Suppressor macrophage treated with lipopolysaccharide for 1 hour (primary cell): ENCODE data around the gene ZNF22.

Experiments
- DNase-seq, 3 donors: peaks; one replicate each; pipeline ENCODE4 v3.0.0-alpha.2; 2020 to 2022

Gene ZNF22

DNA sequence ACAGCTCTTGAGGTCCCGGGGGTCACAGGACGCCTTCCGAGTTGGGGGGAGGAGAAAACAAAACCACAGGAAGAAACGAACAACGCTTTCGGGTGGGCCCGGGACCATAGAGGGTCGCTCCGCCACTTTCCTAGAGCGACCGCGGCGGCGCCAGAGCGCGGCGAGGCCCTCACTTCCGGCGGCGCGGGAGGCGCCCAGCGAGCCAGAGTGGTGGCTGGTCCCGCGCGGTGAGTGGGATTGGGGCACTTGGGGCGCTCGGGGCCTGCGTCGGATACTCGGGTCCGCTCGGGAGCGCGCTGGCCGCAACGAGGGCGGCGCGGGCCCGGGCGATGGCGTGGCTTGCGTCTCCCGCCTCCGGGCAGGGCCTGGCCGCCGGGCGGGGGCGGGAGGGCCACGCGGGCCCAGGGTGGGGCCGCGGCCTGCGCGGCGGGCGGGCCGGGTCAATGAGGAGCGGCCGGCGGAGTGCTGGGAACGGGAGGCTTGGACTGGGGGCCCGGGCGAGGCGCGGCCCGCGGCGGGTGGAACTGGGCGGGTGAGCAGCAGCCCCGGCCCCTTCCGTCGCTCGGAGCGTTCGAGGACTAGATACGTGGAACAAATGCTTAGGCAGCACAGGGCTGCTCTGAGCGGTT is at the start of gene ZNF22:
Gene ZNF22, plus strand, starts transcription at position 172 of the 629 bp plus-strand sequence. CDS start 2,446 bp downstream, outside the sequence.
- peak; percentile 60 to 90 (median 74) for DNase-seq

DNA sequence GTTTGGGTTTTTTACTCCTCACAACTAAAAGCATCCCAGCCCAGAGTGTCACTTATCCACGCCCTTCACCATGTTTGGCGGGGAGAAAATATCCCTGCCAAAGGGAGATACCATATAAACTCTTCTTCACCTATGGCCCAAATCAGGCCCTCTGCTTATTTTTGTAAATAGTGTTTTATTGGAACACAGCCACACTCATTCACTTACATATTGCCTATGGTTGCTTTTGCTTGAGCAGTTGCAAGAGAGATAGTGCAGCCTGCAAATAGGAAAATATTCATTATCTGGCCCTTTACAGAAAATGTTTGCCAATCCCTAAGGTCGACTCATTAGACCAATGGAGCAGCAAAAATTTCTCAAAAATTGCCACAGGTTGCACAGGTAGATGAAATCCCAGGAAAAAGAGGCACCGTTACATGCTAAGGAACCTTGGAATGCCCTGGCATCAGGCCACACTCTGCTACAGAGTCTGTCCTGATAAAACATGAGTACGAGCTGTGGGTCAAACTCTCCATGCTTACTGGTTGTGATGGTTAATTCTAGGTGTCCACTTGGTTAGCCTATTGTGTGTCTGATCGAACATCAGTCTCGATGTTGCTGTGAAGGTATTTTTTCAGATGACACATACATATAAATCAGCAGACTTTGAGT is 49.0 kb upstream of the ZNF22 start:
- DNase-seq = no peak

DNA sequence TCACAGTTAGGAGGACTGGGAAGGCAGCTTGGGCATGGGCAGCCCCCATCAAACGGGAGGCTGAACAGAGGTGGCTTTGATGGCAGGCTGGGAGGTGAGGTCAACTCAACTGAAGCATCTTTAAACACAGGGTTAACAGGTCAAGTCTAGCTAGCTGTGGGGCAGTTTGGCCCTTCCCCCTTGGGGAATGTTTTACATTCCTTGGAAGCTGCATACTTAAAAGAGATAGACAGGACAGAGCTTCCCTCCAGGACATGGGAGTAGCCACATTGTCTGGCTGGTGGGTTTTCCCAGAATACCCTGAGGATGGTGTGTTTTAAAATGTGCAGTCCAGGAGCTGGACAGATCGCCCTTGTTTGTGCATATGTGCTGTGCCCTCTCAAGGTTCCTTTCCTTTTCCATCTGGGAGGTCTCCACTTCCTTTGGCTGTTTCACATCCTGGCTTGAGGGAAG is 47.9 kb upstream of the ZNF22 start:
- no peak for DNase-seq

DNA sequence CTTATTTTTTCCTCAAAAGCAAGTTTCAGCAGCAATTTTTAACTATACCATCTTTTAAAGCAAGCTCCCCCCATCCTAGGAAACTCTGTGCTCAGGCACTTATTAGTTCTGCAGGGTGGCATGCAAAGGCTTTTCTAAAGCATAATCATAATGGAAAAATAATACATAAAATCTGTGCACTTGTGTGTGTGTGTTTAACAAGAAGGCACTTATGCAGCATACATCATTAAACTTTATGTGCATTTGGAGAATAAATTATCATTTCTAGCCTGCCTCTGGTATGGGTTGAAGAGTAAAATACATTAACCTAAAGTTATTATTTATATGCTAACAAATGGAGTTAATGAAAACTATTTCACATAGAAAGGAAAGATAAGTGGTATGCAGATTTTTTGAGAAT is 46.7 kb upstream of the ZNF22 start:
- DNase-seq = no peak

DNA sequence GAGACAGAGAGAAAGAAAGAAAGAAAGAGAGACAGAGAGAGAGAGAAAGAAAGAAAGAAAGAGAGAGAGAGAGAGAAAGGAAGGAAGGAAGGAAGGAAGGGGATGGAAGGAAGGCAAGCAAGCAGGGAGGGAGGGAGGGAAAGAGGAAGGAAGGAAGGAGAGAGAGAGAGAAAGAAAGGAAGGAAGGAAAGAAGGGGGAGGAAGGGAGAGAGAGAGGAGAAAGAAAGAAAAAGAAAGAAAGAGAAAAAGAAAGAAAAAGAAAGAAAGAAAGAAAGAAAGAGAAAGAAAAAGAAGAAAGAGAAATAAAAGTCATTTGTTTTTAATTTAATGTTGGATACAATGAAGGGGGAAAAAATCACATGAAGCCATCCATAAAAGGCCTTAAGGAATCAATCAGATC is 45.8 kb upstream of the ZNF22 start:
- DNase-seq = no peak

DNA sequence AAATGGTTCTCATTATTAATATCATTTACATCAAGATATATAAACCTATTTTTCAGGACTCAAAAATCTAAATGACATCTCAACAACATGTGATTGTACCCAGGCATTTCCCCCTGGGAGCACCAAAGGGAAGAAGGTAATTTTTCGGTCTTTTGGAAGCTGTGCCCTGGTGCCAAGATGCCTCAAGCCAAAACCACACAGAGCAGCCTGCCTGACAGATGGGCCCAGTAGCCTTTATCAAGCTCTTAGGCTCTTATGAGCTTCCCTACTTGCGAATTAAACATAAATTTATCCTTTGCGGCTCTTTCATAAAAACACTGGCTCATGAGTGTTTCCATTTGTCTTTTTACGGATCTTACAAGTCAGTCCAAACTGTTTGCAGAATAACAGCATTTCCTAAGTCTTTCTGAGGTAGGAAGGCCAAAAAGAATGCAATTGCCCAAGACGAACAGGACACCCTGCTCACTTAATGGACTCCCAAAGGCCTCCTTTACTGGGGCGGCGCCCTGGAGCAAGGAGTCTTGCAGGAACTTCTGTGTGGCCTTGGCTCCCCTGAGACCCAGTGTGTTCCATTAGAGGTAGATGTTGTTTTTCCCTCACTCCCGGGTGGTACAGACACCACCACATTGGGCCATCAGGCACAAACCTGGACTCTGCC is 45.2 kb upstream of the ZNF22 start:
- no peak for DNase-seq

DNA sequence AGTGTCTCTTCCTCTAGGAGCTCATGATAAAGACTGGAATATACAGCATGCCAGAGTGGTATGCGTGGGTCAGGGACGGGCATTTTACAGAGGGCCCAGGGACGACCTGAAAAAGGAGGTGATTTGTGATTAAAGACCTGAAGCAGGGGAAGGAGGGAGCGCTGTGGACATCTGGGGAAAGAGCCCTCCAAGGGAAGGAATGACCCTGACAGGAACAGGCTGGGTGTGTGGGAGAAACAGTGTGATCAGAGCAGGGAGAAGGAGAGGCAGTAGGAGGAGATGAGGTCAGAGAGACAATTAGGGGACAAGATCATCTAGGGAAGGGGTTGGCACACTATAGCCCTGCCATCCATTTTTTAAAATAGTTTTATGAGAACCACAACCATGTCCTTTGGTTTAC is 44.5 kb upstream of the ZNF22 start:
- DNase-seq = peak in 2 of 3 donors; percentile 59 to 74

DNA sequence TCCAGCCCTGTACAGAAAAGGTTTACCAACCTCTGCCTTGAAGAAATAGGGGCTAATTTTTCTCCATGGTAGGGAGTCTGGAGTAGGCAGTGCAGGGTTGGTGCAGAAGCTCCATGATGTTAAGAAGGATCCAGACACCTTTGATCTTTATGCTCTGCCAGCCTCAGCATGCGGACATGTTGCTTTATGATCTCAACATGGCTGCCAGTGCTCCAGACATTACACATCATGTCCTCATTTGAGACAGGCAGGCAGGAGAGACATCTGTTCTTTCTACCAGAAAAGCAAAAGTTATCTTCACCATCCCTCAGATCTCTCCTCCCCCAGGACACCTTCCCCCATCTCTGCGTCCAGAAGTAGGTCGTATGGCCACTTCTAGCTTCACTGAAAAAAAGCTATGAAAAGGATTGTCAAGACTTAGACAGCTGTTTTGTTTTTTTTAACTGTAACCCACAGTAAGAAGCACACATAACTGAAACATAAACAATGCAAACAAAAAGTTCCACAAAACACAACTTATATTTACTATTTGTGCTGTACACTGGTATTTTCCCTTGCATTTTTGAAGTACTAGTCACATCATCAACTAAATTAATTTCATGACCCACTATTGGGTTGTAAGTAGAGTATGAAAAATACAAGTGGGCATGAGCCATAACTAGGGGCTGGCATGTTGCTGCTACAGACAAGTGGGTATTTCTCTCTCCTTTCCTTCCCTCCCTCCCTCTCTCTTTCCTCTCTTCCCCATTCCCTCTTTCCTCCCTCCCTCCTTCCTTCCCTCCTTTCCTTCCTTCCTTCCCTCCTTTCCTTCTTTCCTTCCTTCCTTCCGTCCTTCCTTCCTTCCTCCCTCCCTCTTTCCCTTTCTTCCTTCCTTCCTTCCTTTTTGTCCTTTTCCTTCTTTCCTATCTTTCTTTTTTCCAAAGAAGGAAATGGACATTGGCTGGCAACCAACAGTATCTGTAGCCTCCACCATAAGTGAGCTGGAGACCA is 43.7 kb upstream of the ZNF22 start:
- DNase-seq = no peak

DNA sequence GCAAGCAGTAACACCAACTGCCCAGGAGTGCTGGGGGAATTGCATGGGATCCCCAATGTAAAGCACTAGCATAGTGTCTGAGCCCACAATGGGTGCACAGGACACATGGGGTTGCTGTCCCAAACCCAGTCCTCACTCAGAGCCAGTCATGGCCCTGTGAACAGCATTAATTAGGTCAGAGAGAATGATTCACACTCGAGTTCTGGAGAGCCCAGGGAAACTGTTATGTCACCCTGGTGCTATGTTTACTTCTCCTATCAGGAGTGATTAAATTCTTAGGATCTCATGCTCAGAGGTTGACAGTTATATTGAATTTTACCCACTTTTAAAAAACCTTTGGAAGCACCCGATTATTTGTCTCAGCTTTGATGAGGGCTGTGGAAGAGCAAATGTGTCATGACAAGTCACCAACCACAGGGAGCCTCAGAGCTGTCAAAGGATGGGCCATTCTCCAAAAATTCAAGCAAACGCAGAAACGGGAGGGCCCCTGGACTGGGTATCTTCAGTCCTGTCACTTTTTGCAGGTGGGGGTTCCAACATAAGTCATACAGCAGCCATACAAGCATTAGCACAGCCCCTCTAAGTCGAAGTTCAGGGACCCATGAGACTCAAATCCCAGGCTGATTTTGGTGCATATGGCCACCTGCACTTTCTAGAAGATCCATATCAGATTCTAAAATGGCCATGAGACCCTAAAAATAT is 42.4 kb upstream of the ZNF22 start:
- DNase-seq = peak; percentile 89 to 97 (median 94)

DNA sequence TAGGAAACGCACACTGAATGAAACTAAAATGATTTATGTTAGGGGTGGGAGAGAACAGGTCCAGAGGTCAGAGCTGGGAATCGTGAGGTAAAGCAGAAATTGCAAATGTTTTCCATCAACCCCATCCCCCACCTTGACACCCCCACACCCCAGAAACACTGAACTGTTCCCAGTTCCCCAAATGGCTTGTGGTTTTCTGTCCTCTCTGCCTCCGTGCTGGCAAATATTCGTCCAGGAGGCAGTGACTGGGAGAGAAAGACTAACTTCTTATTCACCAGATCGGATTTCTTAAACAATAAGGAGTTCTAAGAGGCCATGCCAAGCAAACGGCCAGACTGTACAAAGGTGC is 41.9 kb upstream of the ZNF22 start:
- DNase-seq = peak in 2 of 3 donors; percentile 63 to 64

DNA sequence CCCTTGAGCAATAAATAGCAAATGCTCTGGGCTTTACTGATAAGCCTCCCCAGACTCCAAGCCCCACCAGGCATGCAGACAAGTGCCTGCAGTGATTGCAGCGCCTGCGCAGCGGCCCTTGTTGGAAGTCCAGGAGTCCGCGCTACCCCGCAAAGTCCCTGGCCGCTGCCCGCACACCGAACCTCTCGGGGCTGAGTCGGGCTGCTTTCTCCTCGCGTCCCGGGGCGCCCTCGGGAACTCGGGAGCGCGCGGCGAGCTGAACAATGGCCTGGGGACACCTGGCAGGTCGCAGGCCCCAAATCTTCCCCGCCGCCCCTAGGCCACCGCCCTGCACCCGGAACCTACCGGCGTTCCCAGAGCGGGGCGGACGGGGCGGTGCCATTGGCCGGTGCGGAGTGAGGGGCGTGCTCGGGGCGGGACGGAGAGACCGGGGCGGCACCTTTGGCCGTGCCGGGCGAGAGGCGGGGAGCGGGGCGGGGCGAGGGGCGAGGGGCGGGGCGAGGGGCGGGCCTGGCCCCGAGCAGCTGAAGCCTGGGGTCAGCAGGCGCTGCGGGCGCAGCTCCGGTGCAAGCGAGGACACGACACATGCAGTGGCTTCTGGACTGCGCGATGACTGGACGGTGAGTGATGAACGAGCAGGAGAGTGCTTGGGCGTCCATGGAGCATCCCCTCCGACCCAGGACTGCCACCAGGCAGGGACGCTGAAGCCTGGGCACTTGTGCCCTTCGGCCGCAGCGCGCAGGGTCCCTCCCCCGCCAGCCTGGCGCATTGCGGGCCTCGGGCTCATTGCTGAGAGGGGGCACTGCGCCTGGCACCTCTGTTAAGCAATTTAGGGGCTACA is 41.3 kb upstream of the ZNF22 start, which contains the start of gene RASSF4:
Gene RASSF4, plus strand, starts transcription at position 556 of the 841 bp plus-strand sequence. CDS start 10,401 bp downstream, outside the sequence.
- peak; percentile 95 to 98 (median 97) for DNase-seq

DNA sequence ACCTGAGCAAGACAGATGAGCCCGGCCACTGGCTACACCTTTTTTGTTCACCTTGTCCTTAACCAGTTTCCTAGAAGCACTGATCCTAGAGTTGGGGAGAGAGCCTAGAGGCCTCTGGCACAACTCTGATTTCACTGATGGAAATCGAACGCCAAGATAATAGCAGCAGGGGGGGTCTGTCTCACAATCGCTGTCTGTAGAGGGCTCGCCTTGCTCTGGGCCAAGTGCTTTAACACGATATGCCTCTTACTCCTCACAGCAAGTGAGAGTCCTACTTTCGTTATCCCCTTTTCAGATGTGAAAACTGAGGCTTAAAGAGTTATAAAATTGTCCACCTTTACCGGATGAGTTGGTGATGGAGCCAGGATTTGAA is 40.6 kb upstream of the ZNF22 start:
- no peak for DNase-seq

DNA sequence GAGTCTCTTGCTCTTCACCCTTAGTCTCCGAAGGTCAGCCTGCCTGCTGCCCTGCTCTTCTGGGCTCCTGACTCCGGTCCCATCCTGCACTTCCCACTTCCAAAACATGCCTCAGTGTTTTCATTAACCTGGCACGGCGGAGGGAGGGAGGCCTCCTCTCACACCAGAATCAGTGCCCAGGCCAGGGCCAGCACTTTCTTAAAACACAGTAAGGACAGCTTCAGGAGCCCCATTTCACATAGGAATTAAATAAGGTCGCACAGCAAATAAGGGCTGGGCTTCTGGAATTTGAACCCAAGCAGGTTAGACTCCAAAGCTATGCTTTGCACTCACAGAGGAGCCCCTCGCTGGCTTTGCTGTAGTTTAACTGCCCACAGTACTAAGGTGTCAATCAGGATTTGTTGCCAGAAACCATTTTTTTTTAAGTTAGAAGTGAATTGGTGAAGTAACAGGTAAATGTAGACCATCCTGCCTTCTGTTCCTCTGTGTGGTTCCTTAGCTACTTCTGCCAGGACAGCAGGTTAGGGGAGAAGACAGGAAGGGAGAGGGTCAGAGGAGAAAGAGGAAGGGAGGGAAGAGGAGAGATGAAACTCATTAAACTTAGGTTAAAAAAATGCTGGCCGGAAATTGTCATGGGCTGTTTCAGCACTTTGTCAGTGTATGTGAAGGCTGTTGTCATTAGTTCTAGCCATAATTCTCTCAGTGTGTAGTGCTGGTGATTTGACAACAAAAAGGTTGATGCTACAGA is 40.1 kb upstream of the ZNF22 start:
- peak in 1 of 3 donors; percentile 52 for DNase-seq

DNA sequence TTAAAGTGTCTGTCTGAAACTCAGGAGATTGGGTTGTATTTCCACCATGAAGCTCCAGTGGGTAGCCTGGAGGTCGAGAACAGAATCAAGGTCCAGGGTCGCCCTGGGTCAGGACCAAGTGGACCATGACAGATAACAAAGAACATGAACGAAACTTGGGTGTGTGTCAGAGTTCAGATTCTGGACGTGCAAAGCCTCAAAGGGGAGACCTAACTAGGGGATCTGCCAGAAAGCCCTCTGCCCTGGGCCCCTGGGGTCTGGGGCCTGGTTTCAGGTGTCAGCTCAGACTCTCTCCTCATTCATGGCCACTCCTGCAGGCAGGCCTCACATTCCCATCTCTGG is 39.5 kb upstream of the ZNF22 start:
- DNase-seq = no peak

DNA sequence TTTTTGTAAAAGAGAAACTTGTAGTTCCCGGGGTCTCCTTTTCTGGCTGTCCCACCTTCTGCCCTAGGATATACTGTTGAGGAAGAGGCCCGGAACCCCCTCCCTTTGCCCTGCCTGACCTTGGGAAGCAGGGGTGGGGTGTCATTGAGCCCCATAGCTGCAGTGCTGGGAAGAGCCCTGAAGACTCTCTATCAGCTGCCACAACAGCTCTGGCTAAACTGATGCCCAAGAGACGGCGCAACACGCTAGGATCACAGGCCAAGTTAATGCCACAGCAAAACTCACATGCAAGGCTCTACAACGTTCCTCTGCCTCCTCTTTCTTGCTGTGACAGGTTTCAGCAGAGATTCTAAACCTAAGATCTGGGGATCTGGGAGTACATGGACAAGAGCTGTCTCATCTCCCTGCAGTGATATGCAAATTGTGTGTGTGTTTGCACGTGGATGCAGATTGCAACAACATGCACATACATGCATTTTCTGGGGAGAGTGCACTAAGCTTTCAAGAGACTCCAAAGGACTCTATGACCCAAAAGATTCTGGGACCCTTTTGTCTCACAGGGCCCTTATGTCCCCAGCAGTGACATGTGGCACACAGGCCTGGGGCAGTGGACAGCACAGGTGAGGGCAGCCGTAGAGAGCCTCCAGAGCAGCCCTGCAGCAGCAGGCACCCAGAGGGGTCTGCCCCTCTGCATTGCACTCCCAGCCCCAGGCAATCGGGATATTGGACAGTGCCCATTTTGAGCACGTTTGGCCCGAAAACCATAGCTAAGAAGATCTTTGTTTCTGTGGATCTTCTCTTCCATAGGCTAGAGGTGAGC is 38.6 kb upstream of the ZNF22 start:
- no peak for DNase-seq

DNA sequence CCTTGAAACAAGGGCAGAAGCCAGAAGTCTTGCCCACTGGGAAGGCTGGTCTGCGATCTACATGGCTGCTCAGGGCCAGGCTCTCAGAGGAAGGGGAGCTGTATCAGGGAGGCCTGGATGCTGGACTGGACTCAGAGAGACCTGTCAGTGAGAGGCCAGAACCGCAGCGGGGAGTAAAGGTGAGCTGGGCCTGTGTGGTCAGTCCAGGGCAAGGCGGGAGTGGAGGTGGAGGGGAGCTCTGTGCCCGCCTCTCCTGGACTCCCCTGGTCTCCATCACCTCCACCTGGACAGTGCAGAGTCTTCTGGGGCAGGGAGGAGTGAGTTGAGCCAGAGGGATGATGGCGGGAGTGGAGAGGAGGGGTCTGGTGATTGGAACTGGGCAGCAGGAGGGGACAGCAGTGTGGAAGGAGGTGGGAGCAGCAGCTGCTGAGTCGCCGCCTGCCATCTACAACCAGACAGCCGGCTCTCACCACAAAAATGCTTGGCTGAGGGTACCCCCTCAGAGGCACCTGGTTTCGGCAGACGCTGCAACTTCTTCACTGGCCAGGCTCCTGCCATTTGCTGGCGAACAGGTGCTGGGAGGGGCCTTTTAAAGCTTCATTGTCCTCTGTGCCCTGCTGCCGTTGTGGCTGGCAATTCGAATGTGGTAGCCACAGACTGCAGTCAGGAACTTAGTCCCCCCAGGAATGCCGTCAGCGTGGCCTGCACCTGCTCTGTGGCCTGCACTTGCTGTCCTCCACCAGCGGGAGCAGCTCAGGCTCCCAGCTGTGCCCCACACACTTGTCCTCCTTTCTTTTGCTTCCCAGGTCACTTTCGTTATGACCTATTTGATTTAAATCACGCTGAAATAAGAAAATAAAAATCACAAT is 37.6 kb upstream of the ZNF22 start:
- DNase-seq = peak in 2 of 3 donors; percentile 41 to 67

DNA sequence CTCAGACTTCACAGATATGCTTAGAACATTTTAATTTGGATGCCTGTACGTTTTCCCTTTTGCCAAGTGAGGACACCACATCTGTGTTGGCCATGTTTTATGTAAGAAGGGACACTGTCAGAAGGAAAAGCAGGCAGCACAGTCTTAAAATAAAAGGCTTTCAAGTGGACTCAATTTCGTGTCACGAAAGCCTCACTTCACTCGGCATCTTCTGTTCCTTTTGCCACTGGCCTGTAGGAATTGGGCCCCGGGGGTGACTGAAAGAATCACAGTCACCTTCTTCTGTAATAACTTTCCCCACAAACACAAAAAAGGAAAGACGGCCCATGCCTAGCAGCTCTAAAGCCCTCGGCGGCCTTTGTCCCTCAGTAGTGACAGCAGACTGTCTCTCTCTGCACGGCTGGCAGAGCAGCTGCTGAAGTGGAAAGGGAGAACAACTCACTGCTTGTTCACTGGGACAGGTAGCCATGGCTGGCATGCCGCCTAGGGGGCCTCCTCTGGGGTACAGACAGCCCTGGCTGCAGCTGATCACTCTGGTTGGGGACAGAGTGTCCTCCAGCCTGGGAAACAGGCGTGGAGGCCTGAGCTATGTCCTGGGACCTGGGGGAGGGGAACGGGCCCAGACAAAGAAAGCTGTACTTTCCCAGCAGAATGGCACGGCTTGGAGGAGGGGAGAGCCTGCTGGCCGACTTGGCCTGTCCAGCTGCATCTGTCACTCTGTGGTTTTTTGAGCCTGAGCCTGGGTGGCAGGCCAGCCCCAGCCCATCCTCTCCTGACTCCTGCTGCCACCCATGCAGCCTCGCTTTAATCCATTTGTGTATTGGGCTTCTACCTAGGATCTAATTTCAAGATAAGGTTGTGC is 36.7 kb upstream of the ZNF22 start:
- peak; percentile 48 to 83 (median 59) for DNase-seq

DNA sequence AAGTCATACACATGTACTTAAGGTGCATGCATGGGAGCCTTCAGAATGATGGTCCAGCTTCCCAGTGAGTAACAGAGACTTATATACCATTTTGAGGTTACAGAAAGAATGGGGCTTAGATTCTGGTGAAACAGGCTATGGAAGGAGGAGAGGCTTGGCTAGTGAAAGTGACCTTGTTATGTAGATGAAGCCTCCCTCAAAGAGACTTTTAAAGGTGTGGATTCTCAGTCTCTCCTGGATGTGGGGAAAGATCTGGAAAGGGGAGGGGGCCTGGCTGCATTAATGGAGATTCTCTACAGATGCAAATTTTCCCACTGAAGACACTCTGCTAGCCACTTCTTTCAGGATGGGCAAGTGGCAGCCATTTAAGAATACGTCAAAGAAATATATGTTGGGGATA is 35.6 kb upstream of the ZNF22 start:
- no peak for DNase-seq
